ENCODE results near the gene SHMT2. TPM values are rescaled to one million over a fixed set of nuclear protein-coding genes. Genes with fewer than 3 reads are reported as not detected.

Gene SHMT2
- total and polyA plus RNA-seq, 12 donors = 14.3 to 49.8 (median 27.1) TPM

GRCh38 chr12:57230381-57231155 is 1.1 kb downstream of the SHMT2 start:
- peak overlapping the region in 8 of 10 donors; percentile 73 to 90 (median 82) for H3K27ac ChIP-seq
- DNase-seq (peak in 1 of 2 donors; percentile 6), ATAC-seq (no peak)
- peaks cover 3 to 31% (median 21%) of the 10 kb centered on the region in 7 donors for H3K27me3 ChIP-seq
- H3K4me1 ChIP-seq = peaks cover 7 to 75% (median 38%) of the 10 kb centered on the region in 9 donors
- 55 to 58% methylated on average over 10 of the region's 10 CpGs for WGBS, 2 donors
- H3K9me3 ChIP-seq = no peaks in the 10 kb centered on the region
- H3K36me3 ChIP-seq = peaks cover 0 to 39% (median 24%) of the 10 kb centered on the region in 9 donors
- no peak for TF ChIP-seq CTCF (IDR thresholded peaks at IDR 0.05)
- intact Hi-C loops (cut with DNase I) = no loop called here
- H3K4me3 ChIP-seq = peak overlapping the region; percentile 59 to 78 (median 68)

GRCh38 chr12:57231276-57232021 is 1.9 kb downstream of the SHMT2 start:
- Histone ChIP-seq H3K4me3 (peak overlapping the region in 3 of 10 donors; percentile 59 to 68 (median 67)), H3K4me1 (peaks cover 8 to 78% (median 42%) of the 10 kb centered on the region in 9 donors), H3K9me3 (no peaks in the 10 kb centered on the region), H3K27ac (peak overlapping the region in 2 of 10 donors; percentile 81 to 90), H3K36me3 (peaks cover 0 to 39% (median 24%) of the 10 kb centered on the region in 9 donors), H3K27me3 (peaks cover 0 to 31% (median 20%) of the 10 kb centered on the region in 7 donors)
- TF ChIP-seq CTCF (IDR thresholded peaks at IDR 0.05) = no peak
- DNase-seq = no peak
- WGBS, 2 donors = 91 to 92% methylated on average over 13 of the region's 13 CpGs
- no peak for ATAC-seq
- intact Hi-C loops (cut with DNase I) = no loop called here

- ATAC-seq (no peak), DNase-seq (no peak)
- WGBS, 2 donors = 84 to 90% methylated on average over 19 of the region's 19 CpGs
- no peak for TF ChIP-seq CTCF (IDR thresholded peaks at IDR 0.05)
- intact Hi-C loops (cut with DNase I) = no loop called here
- no peak overlapping the region for H3K4me3 ChIP-seq
- H3K36me3 ChIP-seq = peaks cover 0 to 39% (median 24%) of the 10 kb centered on the region in 9 donors
- no peaks in the 10 kb centered on the region for H3K9me3 ChIP-seq
- no peak overlapping the region for H3K27ac ChIP-seq
- peaks cover 0 to 31% (median 19%) of the 10 kb centered on the region in 7 donors for H3K27me3 ChIP-seq
- peaks cover 8 to 71% (median 37%) of the 10 kb centered on the region in 9 donors for H3K4me1 ChIP-seq
Observed at GRCh38 chr12:57232156-57232756, 2.7 kb downstream of the SHMT2 start.

All from heart right ventricle (tissue), 16 donors.